C4-2B (cell line): Measurements from ENCODE around the gene VSIR.

ENCODE experiments used
- H3K27ac ChIP-seq: fragments of 450-650 bp; 2 replicates; pipeline ENCODE4 v1.5.1; 2017
- CTCF ChIP-seq: fragments of 450-650 bp; conservative IDR thresholded peaks from 2 replicates; pipeline ENCODE4 v1.5.1; 2017; ENCODE audit warnings: mild to moderate bottlenecking
- ZFX ChIP-seq: fragments of 450-650 bp; IDR thresholded peaks from 2 replicates; pipeline ENCODE4 v1.6.1; 2017

VSIR gene

DNA sequence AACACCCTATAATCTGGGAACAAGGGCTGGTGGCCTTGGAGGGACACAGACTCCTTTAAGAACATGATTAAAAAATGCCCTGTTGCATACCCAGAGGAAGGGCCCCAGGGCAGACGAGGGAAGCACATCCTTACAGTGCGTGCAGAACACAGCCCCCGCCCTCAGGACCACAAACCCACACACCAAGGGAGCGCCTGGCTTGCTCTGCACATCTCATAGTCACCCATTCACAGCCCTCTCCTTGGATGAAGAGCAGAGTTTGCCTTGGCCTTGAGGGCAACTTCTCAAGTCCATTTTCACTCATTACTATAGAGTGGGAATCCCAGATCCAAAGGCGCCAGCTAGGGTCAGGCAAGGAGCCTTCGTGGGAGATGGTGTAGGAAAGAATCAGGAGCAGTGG lies 6.3 kb upstream of the VSIR start:
- no peak for TF ChIP-seq CTCF
- no peak for TF ChIP-seq ZFX
- H3K27ac ChIP-seq: no peak overlapping the region

GRCh38 chr10:71778071-71778825 lies 4.9 kb upstream of the VSIR start:
- no peak for TF ChIP-seq ZFX
- TF ChIP-seq CTCF: no peak
- no peak overlapping the region for H3K27ac ChIP-seq

DNA sequence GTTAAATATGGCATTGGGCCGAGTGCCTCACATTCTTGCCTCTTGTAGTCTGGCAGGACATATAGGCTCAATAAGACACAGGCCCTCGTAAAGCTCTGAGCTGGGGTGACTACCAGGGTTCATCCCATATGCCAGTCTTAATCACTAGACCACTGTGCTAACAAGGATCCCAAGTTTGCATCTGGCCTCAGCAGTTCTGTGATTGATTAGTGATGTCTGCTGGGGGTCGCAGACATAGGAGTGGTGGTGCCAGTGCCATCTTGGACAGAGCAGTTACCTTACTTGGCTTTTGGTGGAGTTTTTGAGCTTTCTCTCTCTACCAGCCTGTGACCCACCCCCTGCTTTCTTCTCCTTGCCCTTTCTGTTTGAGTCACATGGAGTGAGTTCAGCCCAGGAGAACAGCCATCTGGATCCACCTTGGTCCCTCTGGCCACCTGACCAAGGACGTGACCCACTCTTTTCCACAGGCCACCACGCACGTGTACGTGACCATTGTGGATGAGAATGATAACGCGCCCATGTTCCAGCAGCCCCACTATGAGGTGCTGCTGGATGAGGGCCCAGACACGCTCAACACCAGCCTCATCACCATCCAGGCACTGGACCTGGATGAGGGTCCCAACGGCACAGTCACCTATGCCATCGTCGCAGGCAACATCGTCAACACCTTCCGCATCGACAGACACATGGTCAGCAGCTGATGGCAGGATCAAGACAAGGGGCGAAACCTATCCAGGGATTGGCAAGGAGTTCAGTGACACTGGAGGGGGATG lies 4.1 kb upstream of the VSIR start:
- TF ChIP-seq ZFX (no peak), CTCF (no peak)
- H3K27ac ChIP-seq: no peak overlapping the region

GRCh38 chr10:71776481-71776925 lies 3.2 kb upstream of the VSIR start:
- TF ChIP-seq ZFX: no peak
- TF ChIP-seq CTCF: no peak
- H3K27ac ChIP-seq: no peak overlapping the region

- no peak overlapping the region for H3K27ac ChIP-seq
- TF ChIP-seq CTCF: no peak
- TF ChIP-seq ZFX: no peak
These were observed 1.8 kb upstream of the VSIR start for GRCh38 chr10:71774916-71775702.

- no peak overlapping the region for H3K27ac ChIP-seq
- TF ChIP-seq ZFX: no peak
These were observed 494 bp downstream of the VSIR start for GRCh38 chr10:71772832-71773220.

DNA sequence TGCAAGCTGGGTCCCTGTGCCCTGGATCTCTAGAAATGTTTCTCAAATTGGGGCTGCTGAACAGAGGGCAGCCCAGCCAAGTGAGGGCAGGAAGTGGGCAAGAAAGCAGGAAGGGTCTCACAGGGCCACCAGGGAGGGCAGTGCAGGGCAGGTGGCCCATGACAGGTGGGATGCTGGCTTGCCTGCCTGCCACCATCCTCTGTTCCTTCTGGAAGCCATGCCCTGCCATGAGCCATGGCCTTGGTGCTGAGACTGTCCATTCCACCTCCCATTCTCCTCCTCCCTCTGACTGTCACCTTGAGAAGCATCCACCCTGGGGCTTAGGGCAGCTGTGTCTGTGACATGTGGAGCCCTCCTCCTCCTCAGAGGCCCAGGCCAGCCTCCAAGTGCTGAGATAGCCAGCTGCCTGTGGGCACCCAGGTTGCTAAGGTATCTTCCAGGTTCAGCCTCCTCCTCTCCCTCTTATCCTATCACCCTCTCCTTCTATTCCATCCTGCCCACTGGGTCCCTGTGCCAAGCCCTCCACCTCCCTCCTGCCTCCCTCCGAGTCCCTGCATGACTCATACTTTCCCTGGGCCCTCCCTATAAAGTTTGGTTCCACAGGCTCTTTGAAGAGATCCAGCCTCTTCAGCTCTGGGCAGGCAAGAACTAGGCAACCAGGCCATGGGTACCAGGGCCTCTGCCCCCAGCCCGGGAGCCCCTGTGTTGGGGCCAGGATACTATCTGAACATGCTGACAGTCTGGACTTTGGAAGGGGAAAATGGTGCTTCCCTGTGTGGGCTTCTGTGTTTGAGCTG lies 1.3 kb downstream of the VSIR start:
- no peak overlapping the region for H3K27ac ChIP-seq
- TF ChIP-seq CTCF (no peak), ZFX (no peak)
